Fibroblast of upper back skin (primary cell): ENCODE results near the gene SPIC.

ENCODE experiments used
- DNase-seq: peaks from one replicate; pipeline ENCODE4 v3.0.0-alpha.2; 2013

The SPIC gene

GRCh38 chr12:101536069-101536674, 61.0 kb downstream of the SPIC start:
- DNase-seq, result no peak
